Erythroblast (primary cell): ENCODE results near the gene LALBA.
A peak's percentile ranks its signal among the peaks of the same experiment; 100 is the strongest.

Experiments used
- DNase-seq, 2 experiments: peaks; one replicate each; lab custom pipeline; 2025; lab: John Stamatoyannopoulos, UW
- GATA1 ChIP-seq: IDR thresholded peaks from 2 replicates; pipeline ENCODE4 v1.6.1; 2011; ENCODE audit warnings: low read depth, mild to moderate bottlenecking, control low read depth, low read length, moderate library complexity
- POLR2A ChIP-seq: IDR thresholded peaks from 2 replicates; pipeline ENCODE4 v1.6.1; 2011; ENCODE audit warnings: mild to moderate bottlenecking, low read length

LALBA gene

DNA sequence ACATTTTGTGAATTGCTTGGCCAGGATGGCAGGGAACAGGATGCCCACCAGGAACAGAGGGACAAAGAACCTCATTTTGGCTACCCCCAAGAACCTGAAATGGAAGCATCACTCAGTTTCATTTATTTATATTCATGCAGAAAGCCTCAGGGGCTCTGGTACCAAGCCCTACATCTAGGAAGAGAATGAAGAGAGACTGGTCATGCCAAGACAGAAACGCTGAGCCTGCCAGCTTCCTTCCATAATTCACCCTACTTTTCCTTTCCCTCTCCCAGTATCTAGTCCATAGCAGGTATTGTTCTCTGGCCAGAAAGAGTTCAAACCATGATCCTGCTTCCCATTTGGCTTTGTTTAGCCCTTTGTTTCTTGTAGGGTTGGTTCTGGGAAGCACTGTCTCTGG is at the start of gene LALBA:
Gene LALBA (minus strand): TSS at position 101 of the 400 bp plus-strand sequence. CDS start 26 bp downstream, at position 75.
- no peak for DNase-seq

DNA sequence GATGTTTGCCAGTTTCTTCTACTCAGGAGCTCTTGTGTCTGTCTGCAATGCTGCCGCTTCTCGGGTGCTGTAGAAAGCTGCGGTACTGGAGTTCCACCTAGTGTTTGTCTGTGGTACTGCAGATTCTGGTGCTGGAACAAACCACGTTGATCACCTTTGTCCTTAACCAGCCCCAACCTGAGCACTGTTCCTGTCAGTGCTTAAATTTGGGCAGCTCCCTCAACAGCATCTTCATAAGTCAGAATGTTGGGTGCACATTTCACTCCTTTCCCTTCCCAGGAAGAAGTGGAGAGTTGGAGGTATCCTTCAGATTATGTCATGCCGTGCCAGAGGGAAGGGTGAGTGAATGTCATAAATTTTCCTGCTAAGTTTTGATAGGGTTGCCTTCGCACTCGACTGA is 48.7 kb upstream of the LALBA start:
- TF ChIP-seq GATA1: no peak
- no peak for TF ChIP-seq POLR2A
- peak; percentile 66 to 82 for DNase-seq

More for the DNA sequence above, at the start of gene LALBA:
- TF ChIP-seq GATA1 (no peak), POLR2A (no peak)

DNA sequence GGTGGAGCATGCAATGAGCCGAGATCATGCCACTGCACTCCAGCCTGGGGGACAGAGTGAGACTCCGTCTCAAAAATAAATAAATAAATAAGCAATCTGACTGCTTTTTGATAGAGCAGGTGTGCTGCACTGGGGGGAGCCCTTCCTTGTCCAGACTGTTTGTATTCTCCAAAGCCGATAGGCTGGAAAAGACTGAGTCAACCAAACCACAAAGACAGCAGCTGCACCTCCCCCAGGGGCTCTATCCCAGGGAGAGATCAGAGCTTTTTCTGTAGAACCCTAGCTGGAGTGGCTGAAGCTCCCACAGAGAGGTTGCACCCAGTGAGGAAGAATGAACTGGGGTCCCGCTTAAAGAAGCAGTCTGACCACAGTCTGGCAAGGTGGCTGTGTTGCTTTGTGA is 45.8 kb upstream of the LALBA start:
- TF ChIP-seq GATA1: no peak
- no peak for TF ChIP-seq POLR2A
- DNase-seq: no peak

DNA sequence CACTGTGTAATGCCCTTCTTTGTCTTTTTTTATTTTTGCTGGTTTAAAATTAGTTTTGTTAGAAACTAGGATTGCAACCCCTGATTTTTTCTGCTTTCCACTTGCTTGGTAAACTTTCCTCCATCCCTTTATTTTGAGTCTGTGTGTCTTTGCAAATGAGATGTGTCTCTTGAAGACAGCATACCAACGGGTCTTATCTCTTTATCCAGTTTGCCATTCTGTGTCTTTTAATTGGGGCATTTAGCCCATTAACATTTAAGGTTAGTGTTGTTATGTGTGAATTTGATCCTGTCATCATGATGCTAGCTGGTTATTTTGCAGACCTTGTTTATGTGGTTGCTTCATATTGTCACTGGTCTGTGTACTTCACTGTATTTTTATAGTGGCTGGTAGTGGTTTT is 43.5 kb upstream of the LALBA start:
- no peak for TF ChIP-seq GATA1
- no peak for TF ChIP-seq POLR2A
- DNase-seq: no peak

DNA sequence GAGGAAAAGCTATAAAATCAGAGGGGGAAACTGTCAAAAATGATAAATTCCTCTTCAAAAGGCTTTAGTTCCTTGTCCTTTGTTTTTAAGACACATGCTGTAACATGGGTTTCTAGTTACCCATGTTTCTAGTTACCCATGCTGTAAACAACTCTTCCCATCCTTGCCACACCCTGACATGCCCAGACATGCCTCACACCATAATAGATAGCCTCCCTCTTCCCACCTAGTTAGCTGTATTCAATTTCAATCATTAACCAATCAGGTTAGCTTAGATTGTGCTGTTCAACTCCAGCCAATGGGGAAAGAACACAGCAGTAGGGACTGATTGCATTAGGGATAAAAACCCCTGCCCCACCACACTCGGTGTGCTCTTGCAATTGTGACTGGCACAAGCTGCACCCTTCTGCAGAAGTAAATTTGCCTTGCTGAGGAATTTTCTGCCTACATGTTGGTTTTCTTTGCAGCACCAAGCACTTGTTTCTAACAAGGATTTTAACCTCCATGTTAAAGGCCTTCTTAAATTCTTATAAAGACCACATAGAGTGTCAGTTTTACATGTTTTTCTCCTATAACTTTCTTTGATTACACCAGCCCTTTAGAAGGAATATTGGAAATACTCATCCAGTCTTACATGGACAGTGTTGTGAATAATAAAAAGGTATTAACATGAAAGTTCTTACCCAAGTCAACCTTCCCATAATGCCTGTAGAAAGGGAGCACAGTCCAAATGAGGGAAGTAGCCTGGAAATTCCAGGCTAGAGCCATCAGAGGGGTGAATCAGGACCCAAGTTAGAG is 32.5 kb upstream of the LALBA start:
- peak in 1 of 2 experiments; percentile 35 for DNase-seq
- TF ChIP-seq GATA1 (no peak), POLR2A (no peak)

DNA sequence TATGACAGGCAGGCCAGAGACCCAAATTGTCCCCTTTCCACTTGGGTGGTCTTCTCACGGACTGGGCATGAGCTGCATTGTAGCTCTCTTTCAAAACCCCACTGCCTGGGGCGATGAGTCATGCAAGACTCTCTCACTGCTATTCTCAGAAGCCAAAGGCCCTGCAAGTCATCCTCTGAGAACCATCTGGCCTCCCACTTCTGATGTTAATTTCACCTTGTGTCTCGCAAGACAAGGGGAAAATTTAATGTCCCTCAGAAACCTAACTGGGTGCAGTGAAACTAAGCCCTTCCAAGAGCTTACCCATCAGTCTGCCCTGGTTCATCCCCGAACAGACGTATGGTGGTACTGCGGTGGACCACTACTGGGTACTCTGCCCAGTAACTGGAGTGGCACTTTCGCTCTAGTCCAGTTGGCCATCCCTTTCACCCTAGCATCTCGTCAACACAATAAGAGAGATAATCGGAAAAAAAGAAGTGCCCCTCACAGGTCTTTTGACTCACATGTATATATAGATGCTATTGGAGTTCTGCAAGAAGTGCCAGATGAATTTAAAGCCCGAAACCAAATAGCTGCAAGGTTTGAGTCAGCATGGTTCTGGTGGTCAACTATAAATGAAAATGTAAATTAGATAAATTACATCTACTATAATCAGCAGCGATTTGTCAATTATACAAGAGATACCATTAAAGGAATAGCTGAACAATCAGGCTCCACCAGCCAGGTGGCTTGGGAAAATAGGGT is 31.3 kb upstream of the LALBA start:
- peak in 1 of 2 experiments; percentile 34 for DNase-seq
- TF ChIP-seq POLR2A: no peak
- TF ChIP-seq GATA1: no peak

DNA sequence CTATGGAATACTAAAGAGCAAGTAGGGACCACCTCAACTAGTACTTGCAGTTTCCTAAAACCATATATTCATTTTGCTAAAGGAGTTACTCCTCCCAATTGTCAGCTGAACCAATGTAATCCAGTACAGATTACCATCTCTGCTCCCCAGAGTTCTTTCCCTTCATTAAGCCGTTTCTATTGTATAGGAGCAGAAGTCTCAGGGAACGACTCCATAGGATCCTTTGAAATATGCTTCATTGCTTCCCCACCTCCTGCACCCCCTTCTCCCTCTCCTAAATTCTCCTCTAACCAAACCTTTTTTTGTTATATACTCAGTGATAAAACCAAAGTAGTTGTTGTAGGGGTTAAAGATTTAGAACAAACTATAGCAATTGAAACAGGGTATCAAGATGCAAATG is 30.7 kb upstream of the LALBA start:
- no peak for TF ChIP-seq GATA1
- TF ChIP-seq POLR2A: no peak
- no peak for DNase-seq

DNA sequence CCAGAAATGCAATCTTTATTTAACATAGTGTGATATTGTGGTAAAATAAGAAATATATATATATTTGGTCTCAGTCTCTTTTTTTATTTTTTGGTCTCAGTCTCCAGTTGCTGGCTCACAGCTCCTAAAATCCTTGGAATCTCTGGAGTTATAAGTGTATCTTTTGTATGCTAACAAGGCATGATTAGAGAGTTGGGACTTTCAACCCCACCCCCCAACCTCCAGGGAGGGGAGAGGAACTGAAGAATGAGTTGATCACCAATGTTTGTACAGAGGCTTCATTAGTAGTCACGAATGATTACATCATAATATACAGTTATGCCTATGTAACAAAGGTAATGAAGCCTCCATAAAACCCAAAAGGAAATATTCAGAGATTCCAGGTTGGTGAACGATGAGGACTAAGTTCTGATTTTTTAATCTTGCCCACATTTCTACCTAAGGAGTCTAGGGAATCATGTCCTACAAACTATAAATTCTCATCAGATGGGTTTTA is 22.8 kb upstream of the LALBA start:
- no peak for DNase-seq
- no peak for TF ChIP-seq GATA1
- no peak for TF ChIP-seq POLR2A

DNA sequence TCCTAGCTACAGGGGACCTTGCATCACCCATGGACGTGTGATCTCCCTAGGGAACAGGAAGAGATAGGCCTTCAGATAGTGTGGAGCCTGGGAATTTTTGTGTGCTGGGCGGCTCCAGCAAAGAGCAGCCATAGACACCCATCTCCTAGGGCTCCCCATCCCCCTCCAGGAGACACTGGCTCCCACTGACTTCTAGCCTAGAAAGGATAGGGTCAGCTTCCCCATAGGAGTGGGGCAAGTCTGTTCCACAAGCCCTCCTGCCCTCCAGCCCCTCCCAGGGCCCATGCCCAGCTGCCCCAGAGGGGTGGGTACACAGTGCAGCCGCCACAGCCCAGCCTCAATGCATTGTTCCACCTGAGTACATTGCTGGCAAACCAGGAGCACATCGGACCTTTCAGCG is 16.5 kb upstream of the LALBA start:
- no peak for DNase-seq
- TF ChIP-seq GATA1 (no peak), POLR2A (no peak)

DNA sequence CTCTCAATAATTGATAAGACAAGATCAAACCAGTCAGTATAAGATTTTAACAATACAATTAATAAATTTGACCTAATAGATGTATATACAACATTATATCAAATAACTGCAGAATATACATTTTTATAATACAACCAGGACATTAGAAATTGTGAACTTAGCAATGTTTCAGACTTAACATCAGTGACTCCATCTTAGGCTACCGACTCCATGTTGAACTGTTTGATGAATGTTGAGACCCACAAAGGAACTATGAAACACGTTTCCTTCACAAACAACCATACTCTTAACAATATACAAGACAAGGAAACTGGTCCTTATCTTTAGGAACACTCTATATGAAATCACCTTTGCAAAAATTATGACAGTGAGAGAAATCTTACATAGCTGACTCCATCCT is 13.9 kb upstream of the LALBA start:
- no peak for DNase-seq

DNA sequence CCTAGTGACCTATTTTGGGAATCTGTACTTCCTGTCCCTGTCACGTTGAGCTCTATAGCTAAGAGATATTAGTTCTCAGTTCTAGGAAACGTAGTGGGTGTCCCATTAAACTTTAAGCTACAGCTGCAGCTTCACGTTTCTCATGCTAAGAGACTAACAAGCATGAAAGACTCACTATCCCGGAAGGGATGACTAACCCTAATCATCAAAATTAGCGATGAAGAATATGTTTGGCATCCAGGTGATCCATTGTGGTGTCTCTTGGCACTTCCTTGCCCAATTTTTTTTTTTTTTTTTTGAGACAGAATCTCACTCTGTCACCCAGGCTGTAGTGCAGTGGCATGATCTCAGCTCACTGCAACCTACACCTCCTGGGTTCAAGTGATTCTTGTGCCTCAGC is 11.0 kb upstream of the LALBA start:
- DNase-seq: no peak
- TF ChIP-seq POLR2A (no peak), GATA1 (no peak)

More for the DNA sequence above, 13.9 kb upstream of the LALBA start:
- TF ChIP-seq GATA1: no peak
- TF ChIP-seq POLR2A: no peak

DNA sequence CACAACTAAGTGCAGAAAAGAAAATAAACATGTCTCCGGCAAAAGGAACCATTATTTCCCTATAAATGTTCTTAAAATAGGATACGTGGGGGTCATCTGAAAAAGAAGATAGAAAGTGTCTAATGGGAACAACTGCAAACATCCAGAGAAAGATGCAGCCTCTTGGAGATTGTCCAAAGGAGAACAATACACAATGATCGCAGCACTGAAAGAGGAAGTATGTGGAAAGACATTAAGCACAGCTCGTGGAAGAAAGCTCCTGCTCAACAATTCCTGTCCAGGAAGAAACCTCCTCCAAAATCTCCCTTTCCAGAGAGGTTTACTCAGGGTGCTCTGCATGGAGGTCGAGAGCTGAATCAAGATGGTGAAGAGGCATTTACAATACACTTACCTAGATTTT is 2.5 kb upstream of the LALBA start:
- no peak for DNase-seq
- TF ChIP-seq POLR2A: no peak
- no peak for TF ChIP-seq GATA1

DNA sequence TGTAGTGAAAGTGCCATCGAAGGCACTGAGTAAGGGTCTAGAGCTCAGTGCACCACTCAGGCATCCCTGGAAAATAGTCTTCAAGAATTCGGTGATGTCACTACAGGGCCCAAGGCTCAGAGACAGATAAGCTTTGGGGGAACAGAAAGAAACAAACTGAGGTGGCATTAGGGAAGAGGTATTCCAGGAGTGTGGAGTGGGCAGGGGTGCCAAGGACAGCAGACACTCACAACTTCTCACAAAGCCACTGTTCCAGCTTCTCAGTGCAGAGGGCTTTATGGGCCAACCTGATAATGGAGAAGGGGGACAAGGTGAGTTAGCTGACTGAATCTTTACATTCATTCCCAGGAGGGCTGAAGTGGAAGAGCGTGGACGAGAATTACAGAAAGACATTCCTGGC is 2.1 kb downstream of the LALBA start:
- TF ChIP-seq POLR2A (no peak), GATA1 (no peak)
- DNase-seq: no peak

DNA sequence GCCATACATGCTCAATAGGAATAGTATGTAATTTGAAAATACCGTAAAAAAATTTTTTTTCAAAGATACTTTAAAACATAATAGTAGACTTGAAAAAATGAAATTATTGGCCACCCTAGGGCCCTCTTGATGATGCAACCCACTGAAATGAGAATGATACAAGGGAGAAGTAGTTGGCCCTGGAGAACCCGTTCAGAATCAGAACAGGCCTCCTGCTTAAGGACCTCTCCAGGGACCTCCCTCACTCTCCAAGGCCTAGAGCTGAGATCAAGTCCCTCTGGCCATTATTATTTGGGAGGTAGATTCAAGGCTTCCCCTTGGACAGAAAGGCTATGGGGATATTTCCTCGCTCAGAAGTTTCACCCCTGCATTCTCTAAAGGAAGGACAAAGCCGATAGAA is 11.9 kb downstream of the LALBA start:
- no peak for TF ChIP-seq GATA1
- TF ChIP-seq POLR2A: no peak
- peak in 1 of 2 experiments; percentile 13 for DNase-seq
